Germinal center (tissue), 1 donor: ENCODE measurements around the gene UGGT2.
"Not testable (repeated sequence)": the region's sequence is repeated elsewhere in the genome, so short reads cannot be mapped to it uniquely, and the experiment has no call there.

ENCODE experiments used
- DNase-seq: peaks from one replicate; pipeline ENCODE4 v3.0.0; 2012; ENCODE audit warnings: mixed read lengths, low spot score

The UGGT2 gene

DNA sequence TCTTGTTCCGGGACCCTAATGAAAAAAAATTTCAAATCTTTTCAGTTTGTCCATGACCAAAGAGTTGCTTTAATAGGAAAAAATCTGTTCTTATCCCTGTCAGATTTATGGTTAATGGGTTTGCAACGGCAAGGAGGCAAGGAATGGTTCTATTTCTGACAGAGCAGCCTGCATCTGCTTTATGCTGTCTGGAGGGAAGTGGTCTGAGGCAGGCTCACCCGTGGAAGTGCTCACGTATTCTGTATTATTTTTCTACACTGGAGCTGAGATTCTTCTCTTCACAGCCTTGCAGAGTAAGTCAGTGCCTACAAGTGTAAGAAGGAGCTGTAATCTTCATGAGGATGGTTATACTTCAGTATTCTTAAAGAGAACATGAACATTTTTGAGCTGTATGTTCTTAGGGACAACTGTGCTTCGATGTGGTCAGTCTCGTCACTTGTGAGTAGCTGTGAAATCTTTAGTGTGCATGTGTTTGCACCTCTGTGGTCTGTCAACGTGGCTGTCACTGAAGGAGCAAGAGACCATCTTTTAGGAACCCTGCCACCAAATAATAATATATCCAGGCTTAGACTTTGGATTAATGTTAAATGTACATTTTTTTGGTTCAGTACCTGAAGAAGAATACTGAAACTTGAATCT is 262.0 kb downstream of the UGGT2 start:
- DNase-seq = no peak

DNA sequence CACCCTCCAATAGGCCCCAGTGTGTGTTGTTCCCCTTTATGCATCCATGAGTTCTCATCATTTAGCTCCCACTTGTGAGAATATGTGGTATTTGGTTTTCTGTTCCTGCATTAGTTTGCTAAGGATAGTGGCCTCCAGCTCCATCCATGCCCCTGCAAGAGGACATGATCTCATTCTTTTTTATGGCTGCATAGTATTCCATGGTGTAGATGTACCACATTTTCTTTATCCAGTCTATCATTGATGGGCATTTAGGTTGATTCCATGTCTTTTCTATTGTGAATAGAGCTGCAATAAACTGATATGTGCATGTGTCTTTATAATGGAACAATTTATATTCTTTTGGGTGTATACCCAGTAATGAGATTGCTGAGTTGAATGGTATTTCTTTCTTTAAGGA is 263.9 kb downstream of the UGGT2 start:
- not testable (repeated sequence) for DNase-seq

DNA sequence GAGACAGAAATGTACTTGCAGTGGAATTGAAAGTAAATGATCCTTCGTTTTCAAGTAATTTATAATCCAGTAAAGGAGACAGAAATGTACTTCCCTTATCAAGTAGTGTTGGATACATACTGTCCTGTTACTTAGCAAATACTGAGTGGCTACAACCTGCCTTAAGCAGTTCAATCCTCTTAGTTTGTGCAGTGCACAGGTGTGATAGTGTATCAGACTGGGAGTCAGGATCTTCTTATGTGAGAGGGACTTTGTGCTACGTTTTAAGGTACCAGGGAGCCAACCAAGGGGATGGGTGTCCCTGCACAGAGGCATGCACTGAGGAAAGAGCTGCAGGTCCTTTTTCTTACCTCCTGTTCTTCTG is 265.1 kb downstream of the UGGT2 start:
- DNase-seq = no peak

DNA sequence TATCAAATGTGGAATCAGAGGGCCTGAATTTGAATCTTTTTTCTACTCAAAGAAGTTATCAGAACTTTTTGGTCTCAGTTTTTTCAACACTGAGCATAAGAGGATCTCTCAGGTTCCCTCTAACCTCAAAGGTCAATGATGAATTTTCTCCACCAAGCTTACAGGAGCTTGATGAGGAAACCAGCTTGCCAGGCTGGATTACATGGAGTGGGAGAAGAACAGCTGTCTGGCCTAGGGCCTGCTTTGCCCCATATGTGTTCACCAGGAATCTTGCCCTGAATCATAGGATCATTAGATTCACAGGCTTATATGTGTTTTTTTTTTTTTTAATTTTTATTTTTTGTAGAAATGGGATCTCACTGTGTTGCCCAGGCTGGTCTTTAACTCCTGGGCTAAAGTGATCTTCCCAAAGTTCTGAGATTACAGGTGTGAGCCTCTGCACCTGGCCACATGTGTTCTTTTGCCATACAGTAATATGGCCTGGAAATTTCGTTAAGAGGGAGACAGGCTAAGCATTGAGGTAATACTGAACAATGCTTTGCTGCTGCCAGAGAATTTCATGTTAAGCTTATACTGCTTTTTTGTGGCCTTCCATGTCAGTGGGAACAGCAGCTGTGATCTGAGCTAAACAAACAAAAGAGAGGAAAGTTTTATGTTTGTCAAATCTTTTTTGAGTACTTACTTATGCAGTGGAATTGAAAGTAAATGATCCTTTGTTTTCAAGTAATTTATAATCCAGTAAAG is 265.7 kb downstream of the UGGT2 start:
- DNase-seq = no peak

DNA sequence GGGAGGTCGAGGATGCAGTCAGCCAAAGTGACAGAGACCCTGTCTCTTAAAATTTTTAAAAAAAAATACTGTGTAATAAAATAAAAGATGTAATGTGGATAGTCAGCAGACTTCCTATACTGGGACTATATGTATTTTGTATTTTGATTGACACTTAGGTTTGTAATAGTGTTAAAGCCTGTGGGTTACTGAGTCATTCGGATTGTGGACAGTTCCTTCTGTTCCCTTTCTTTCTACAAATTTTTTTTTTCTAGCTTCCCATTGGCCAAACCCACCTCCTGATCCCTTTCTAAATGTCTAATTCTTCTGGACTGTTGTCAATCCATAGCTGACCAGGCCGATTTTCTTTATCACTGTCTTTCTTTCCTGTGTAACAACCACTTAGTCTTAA is 268.3 kb downstream of the UGGT2 start:
- DNase-seq = no peak

DNA sequence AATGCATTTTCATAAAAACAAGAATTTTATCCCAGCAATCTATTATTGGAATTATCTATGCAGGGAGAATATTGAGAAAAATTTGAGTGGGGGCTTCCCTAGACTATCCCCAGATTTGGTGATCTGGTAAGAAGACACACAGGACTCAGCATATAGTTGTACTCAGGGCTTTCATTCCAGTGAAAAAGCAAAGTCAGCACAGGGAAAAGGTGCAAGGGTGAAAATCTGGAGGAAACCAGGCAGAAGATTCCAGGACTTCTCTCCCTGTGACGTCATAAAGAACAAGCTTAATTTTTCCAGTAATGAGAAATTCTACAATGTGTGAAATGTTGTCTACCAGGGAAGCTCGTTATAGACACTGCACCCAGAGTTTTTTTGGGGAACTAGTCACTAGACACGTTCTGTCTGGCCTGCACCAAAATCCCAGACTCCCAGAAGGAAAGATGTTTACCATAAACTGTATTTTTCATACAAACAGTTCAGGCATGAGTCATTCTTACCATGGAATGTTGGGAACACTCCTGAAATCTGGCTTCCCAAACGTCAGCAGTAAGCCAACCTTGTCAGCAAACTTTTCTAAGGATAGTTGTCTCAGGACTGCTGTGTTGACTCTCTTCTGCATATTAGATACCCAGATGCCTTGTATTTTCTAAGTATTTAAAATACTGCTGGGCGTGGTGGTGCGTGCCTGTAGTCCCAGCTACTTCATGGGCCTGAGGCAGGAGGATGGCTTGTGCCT is 268.9 kb downstream of the UGGT2 start:
- no peak for DNase-seq

DNA sequence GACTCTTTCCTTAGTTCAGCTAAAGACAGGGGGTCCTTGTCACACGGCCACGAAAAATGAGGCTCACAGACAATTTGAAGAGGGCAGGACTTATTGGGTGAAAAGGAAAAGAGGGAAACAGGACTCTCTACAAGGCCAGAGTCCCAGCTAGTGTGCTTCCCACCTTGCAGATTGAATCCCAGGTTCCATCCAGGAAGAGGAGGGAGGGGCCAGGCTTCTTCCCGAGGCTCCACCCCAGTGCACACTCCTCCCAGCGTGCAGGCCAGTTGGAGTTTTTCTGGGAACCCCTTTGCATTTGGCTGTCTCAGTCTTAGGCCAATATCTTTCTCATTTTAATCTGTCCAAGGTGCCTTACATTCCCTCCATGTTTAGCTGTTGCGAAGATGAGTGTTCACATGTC is 269.5 kb downstream of the UGGT2 start:
- no peak for DNase-seq

DNA sequence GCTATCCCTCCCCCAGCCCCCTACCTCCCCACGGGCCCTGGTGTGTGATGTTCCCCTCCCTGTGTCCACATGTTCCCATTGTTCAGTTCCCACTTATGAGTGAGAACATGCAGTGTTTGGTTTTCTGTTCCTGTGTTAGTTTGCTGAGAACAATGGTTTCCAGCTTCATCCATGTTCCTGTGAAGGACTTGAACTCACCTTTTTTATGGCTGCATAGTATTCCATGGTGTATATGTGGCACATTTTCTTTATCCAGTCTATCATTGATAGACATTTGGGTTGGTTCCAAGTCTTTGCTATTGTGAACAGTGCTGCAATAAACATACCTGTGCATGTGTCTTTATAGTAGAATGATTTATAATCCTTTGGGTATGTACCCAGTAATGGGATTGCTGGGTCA is 271.3 kb downstream of the UGGT2 start:
- DNase-seq = not testable (repeated sequence)

DNA sequence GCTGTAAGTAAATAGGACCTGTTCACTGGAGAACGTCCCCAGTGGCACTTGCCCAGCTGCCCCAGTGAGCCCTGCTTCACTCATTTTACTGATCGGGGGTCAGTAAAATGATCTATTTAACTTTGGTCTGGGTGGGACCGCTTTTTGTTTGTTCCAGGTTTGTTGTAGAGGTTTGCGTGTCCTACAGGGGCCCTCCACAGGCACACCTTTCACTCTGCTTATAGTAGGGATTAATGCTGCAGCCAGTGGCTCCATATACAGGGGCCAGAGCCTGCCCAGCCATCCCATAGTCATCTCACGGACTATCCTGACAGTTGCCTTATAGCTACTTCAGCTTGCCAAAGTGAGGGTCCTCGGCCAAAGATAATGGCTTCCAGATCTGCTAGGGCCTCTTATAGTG is 272.2 kb downstream of the UGGT2 start:
- no peak for DNase-seq

DNA sequence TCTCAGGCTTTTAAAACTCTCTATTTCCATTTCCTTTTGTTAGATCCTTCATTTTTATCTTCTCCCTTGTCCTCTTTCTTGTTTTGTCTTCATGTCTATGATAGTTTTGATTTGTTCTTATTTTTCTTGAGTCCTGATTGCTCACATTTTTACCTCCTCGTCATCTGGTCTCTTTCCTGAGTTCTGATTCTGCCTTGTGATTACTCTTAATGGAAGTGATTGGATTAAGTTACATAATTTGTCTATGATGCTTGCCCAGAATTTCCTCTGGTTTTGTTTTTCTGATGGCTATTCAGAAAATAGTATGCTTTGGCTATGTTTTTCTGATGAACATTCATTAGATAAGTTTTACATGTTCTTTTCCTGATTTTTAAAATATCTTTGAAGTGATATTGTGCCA is 273.7 kb downstream of the UGGT2 start:
- no peak for DNase-seq

DNA sequence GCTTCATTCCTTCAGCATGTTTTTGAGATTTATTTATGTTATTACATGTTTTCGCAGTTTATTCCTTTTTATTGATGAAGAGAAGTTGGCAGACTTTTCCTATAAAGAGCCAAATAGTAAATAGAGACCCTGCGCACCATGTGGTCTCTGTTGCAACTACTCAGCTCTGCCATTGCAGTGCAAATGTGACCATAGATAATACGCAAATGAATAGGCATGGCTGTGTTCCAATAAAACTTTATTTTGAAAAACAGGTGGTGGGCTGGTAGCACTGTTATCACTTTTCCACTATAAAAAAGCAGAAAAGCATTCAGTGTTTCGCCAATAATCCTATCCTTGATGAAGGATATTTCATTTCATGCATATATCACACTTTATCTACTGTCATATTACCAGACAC is 281.3 kb downstream of the UGGT2 start:
- no peak for DNase-seq

DNA sequence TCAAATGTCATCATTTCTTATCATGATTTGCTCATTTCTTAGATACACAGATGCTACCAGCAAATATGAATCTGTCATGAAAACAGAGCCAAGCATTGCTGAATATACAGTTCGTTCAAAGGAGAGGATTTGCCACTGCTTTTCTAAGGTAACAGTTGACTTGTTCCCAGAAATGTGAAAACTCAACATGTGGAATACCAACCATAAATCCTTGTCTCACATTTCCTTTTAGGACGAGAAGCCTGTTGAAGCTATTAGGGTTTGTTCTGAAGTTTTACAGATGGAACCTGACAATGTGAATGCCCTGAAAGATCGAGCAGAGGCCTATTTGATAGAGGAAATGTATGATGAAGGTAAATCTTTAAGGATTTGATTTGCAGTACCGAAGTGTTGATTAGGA is 289.6 kb downstream of the UGGT2 start:
- no peak for DNase-seq

DNA sequence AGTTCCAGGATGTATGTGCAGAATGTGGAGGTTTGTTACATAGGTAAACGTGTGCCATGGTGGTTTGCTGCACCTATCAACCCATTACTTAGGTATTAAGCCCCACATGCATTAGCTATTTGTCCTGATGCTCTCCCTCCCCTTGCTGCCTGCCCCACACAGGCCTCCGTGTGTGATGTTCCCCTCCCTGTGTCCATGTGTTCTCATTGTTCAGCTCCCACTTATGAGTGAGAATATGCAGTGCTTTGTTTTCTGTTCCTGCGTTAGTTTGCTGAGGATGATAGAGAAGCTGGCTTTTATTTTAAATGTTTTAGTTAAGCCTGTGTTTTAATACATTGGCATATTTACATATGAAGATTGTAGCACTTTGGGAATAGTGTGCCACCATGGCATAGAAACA is 290.6 kb downstream of the UGGT2 start:
- DNase-seq = not testable (repeated sequence)

DNA sequence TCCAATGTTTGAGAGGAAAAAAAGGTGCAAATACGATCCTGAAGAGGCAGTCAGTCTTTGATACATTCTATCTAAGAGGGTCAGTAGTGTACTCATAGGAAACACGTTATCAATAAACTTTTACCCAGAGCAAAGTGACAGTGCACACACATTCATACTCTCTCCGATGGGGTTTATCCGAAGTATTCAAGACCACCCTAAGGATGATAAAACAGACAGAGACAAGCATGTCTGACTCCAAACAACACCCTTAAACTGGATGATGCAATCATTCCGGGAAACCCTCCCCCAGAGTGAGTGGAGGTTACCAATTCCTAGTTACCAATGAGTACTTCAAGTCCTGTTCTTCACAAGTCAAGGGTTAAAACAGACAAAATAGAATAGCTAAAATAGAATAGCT is 297.1 kb downstream of the UGGT2 start:
- DNase-seq = no peak

DNA sequence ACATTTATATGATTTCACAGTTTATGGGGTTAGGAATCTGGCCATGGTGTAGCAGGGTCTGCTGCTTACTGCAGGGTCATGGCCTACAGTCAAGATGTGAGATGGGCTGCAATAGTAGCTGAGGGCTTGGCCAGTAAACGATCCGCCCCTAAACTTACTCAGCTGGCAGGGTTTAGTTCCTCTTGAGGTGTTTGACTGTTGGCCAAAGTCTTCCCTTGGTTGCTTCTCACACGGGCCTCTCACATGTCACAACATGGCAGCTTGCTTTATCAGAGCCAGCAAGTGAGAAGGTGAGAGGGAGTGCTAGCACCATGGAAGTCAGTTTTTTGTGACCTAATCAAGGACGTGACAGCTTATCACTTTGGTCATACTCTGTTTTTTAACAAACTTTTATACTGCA is 299.1 kb downstream of the UGGT2 start:
- no peak for DNase-seq

DNA sequence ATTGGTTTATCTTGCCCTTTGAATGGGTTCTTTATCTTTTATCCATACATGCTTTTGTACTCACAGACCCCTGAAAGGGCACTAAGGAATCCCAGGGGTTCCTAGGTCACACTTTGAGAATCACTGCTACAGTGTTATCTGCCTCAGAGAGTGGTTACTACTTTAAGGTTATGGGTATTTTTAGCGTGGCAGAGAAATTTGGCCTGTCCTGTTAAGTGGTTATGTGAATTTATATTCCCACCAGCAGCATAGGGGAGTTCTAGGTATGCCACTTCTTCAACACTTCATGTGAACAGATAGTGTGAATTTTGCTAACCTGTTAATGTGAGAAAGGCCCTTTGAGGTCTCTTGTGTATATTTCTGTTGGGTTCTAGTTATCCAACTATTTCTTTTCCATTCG is 300.5 kb downstream of the UGGT2 start:
- DNase-seq = no peak
